ENCODE measurements around the gene PADI2.

Gene PADI2

GRCh38 chr1:17053086-17053684 lies 66.1 kb downstream of the PADI2 start:
- DNase-seq: no peak

GRCh38 chr1:17052641-17053040 lies 66.6 kb downstream of the PADI2 start:
- no peak for DNase-seq

GRCh38 chr1:17052038-17052437 lies 67.2 kb downstream of the PADI2 start:
- no peak for DNase-seq

- DNase-seq: no peak
Observed at GRCh38 chr1:17047924-17048323, 71.3 kb downstream of the PADI2 start.

GRCh38 chr1:17046334-17046657 lies 73.0 kb downstream of the PADI2 start:
- no peak for DNase-seq

GRCh38 chr1:17045634-17046333 lies 73.5 kb downstream of the PADI2 start:
- DNase-seq: no peak

GRCh38 chr1:17045150-17045549 lies 74.1 kb downstream of the PADI2 start:
- DNase-seq: no peak

- no peak for DNase-seq
Observed at GRCh38 chr1:17043676-17044075, 75.6 kb downstream of the PADI2 start.

- no peak for DNase-seq
Observed at GRCh38 chr1:17040135-17040534, 79.1 kb downstream of the PADI2 start.

- DNase-seq: no peak
Observed at GRCh38 chr1:17039522-17039921, 79.7 kb downstream of the PADI2 start.

- DNase-seq: no peak
Observed at GRCh38 chr1:17033481-17033880, 85.8 kb downstream of the PADI2 start.

- DNase-seq: no peak
Observed at GRCh38 chr1:17032741-17033140, 86.5 kb downstream of the PADI2 start.

GRCh38 chr1:17031436-17031835 lies 87.8 kb downstream of the PADI2 start:
- no peak for DNase-seq

GRCh38 chr1:17030206-17030605 lies 89.0 kb downstream of the PADI2 start:
- DNase-seq: no peak

- no peak for DNase-seq
Observed at GRCh38 chr1:17028662-17029188, 90.5 kb downstream of the PADI2 start.

- DNase-seq: no peak
Observed at GRCh38 chr1:17027900-17028299, 91.4 kb downstream of the PADI2 start.

GRCh38 chr1:17027403-17027802 lies 91.8 kb downstream of the PADI2 start:
- DNase-seq: no peak

- DNase-seq: no peak
Observed at GRCh38 chr1:17024721-17025120, 94.5 kb downstream of the PADI2 start.

- DNase-seq: no peak
Observed at GRCh38 chr1:17023573-17023972, 95.7 kb downstream of the PADI2 start.

GRCh38 chr1:17023102-17023501 lies 96.1 kb downstream of the PADI2 start:
- no peak for DNase-seq

- DNase-seq: no peak
Observed at GRCh38 chr1:17021896-17022295, 97.4 kb downstream of the PADI2 start.

- no peak for DNase-seq
Observed at GRCh38 chr1:17020502-17020901, 98.7 kb downstream of the PADI2 start.

- no peak for DNase-seq
Observed at GRCh38 chr1:17018849-17019248, 100.4 kb downstream of the PADI2 start.

GRCh38 chr1:17017435-17017834 lies 101.8 kb downstream of the PADI2 start:
- DNase-seq: no peak
